Sigmoid colon (tissue), 3 donors: Measurements from ENCODE around the gene ADD3.

Source experiments
- POLR2A ChIP-seq, 2 donors: fragments of 450-650 bp; IDR thresholded peaks; one replicate each; pipeline ENCODE4 v1.6.1; 2016; ENCODE audit warnings: antibody characterized with exemption in 2 of 2, mild to moderate bottlenecking in 2 of 2, moderate library complexity in 2 of 2
- TF ChIP-seq, protein P1 (sequence below), 4 experiments: fragments of 450-650 bp in 3 of 4; fragments of 200-600 bp in 1 of 4; IDR thresholded peaks; one replicate each; pipeline ENCODE4 v1.5.1; 2016 to 2019; ENCODE audit warnings: antibody characterized with exemption in 4 of 4, mild to moderate bottlenecking in 3 of 4, moderate library complexity in 2 of 4

DNA sequence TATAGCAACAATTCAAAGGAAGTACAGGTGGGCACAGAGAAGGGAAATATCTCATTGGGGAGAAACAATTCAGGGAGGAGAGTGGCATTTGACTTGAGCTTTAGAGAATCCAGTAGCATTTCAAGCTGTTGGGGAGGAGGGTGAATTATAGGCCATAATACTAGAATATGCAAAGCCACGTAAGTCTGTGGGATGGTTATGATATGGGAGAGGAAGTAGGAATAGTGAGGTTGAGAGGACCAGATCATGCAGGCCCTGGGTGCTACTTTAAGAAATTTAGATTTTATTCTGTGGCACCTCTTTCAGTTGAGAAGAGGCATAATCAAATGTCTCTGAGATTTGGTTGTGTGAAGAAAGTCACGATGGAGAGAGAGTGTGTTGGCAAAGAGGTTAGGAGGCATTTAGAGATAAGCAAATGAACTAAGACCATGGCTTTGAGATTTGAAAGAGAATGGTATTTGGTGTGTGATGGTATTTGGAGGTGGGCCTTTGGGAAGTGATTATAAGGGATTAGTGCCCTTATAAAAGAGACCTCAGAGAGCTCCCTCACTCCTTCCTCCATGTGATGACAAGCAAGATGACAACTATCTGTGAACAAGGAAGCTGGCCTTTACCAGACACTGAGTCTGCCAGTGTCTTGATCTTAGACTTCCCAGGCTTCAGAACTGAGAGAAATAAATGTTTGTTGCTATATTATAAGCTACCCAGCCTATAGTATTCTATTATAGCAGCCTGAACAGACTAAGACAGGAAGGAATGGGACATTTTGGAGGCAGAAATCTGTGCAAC is 15.1 kb downstream of the ADD3 start:
- TF ChIP-seq, protein P1, sequence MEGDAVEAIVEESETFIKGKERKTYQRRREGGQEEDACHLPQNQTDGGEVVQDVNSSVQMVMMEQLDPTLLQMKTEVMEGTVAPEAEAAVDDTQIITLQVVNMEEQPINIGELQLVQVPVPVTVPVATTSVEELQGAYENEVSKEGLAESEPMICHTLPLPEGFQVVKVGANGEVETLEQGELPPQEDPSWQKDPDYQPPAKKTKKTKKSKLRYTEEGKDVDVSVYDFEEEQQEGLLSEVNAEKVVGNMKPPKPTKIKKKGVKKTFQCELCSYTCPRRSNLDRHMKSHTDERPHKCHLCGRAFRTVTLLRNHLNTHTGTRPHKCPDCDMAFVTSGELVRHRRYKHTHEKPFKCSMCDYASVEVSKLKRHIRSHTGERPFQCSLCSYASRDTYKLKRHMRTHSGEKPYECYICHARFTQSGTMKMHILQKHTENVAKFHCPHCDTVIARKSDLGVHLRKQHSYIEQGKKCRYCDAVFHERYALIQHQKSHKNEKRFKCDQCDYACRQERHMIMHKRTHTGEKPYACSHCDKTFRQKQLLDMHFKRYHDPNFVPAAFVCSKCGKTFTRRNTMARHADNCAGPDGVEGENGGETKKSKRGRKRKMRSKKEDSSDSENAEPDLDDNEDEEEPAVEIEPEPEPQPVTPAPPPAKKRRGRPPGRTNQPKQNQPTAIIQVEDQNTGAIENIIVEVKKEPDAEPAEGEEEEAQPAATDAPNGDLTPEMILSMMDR (IDR thresholded peaks at IDR 0.05): no peak
- TF ChIP-seq POLR2A (IDR thresholded peaks at IDR 0.05): no peak
